BLaER1 (cell line): Measurements from ENCODE around the gene FFAR1.
A peak's percentile ranks its signal among the peaks of the same experiment; 100 is the strongest.

Experiments used
- H3K27ac ChIP-seq: shearing (Covaris generic); formaldehyde crosslinking; 2 replicates; pipeline ENCODE4 v1.8.1; 2022
- H3K27me3 ChIP-seq: shearing (Covaris generic); formaldehyde crosslinking; 2 replicates; pipeline ENCODE4 v1.8.1; 2022
- H3K36me3 ChIP-seq: shearing (Covaris generic); formaldehyde crosslinking; 2 replicates; pipeline ENCODE4 v1.8.1; 2022
- H3K4me1 ChIP-seq: shearing (Covaris generic); formaldehyde crosslinking; 2 replicates; pipeline ENCODE4 v1.8.1; 2022
- H3K4me2 ChIP-seq: shearing (Covaris generic); formaldehyde crosslinking; 2 replicates; pipeline ENCODE4 v1.8.1; 2022
- H3K4me3 ChIP-seq: shearing (Covaris generic); formaldehyde crosslinking; 2 replicates; pipeline ENCODE4 v1.8.1; 2022
- H3K9ac ChIP-seq: shearing (Covaris generic); formaldehyde crosslinking; 2 replicates; pipeline ENCODE4 v1.8.1; 2022
- H3K9me3 ChIP-seq: shearing (Covaris generic); formaldehyde crosslinking; 2 replicates; pipeline ENCODE4 v1.8.1; 2022
- H4K20me1 ChIP-seq: shearing (Covaris generic); formaldehyde crosslinking; 2 replicates; pipeline ENCODE4 v1.8.1; 2022
- Cebpa-rat ChIP-seq: shearing (Covaris generic); IDR thresholded peaks from 2 replicates; pipeline ENCODE4 v1.8.1; 2022

Gene FFAR1

GRCh38 chr19:35380450-35381124 lies 32.9 kb downstream of the FFAR1 start:
- H3K4me1 ChIP-seq, result peaks cover 20% of the 10 kb centered on the region
- no peaks in the 10 kb centered on the region for H4K20me1 ChIP-seq
- H3K36me3 ChIP-seq, result no peaks in the 10 kb centered on the region
- H3K27me3 ChIP-seq, result no peaks in the 10 kb centered on the region
- no peak overlapping the region for H3K27ac ChIP-seq
- TF ChIP-seq Cebpa-rat, result no peak
- H3K9ac ChIP-seq, result no peak overlapping the region
- H3K4me3 ChIP-seq, result no peak overlapping the region
- peaks cover 36% of the 10 kb centered on the region for H3K9me3 ChIP-seq
- no peak overlapping the region for H3K4me2 ChIP-seq

- peaks cover 43% of the 10 kb centered on the region for H3K9me3 ChIP-seq
- no peaks in the 10 kb centered on the region for H3K27me3 ChIP-seq
- no peak overlapping the region for H3K4me3 ChIP-seq
- H4K20me1 ChIP-seq, result no peaks in the 10 kb centered on the region
- H3K4me2 ChIP-seq, result no peak overlapping the region
- no peak overlapping the region for H3K27ac ChIP-seq
- H3K36me3 ChIP-seq, result no peaks in the 10 kb centered on the region
- no peak overlapping the region for H3K9ac ChIP-seq
- H3K4me1 ChIP-seq, result peaks cover 16% of the 10 kb centered on the region
- no peak for TF ChIP-seq Cebpa-rat
These were observed 33.6 kb downstream of the FFAR1 start for GRCh38 chr19:35381318-35381717.

- Histone ChIP-seq H3K4me1 (peaks cover 10% of the 10 kb centered on the region), H3K4me2 (no peak overlapping the region), H3K27me3 (no peaks in the 10 kb centered on the region), H3K4me3 (no peak overlapping the region), H3K9ac (no peak overlapping the region), H3K9me3 (peaks cover 49% of the 10 kb centered on the region), H3K27ac (no peak overlapping the region), H3K36me3 (no peaks in the 10 kb centered on the region), H4K20me1 (no peaks in the 10 kb centered on the region)
- no peak for TF ChIP-seq Cebpa-rat
These were observed 34.2 kb downstream of the FFAR1 start for GRCh38 chr19:35381926-35382325.

GRCh38 chr19:35383536-35383935 lies 35.8 kb downstream of the FFAR1 start:
- Histone ChIP-seq H3K9me3 (peaks cover 59% of the 10 kb centered on the region), H4K20me1 (no peaks in the 10 kb centered on the region)
- no peak for TF ChIP-seq Cebpa-rat

GRCh38 chr19:35388277-35389054 lies 40.8 kb downstream of the FFAR1 start:
- no peaks in the 10 kb centered on the region for H3K36me3 ChIP-seq
- no peak overlapping the region for H3K27ac ChIP-seq
- no peak overlapping the region for H3K4me2 ChIP-seq
- peaks cover 61% of the 10 kb centered on the region for H3K9me3 ChIP-seq
- H3K4me1 ChIP-seq, result peaks cover 8% of the 10 kb centered on the region
- no peak overlapping the region for H3K9ac ChIP-seq
- no peaks in the 10 kb centered on the region for H3K27me3 ChIP-seq
- no peak for TF ChIP-seq Cebpa-rat
- no peak overlapping the region for H3K4me3 ChIP-seq
- no peaks in the 10 kb centered on the region for H4K20me1 ChIP-seq

More at GRCh38 chr19:35383536-35383935, 35.8 kb downstream of the FFAR1 start:
- H3K36me3 ChIP-seq, result no peaks in the 10 kb centered on the region
- no peak overlapping the region for H3K4me2 ChIP-seq
- no peak overlapping the region for H3K27ac ChIP-seq
- no peaks in the 10 kb centered on the region for H3K4me1 ChIP-seq
- no peak overlapping the region for H3K4me3 ChIP-seq
- no peak overlapping the region for H3K9ac ChIP-seq
- H3K27me3 ChIP-seq, result no peaks in the 10 kb centered on the region

GRCh38 chr19:35389192-35389861 lies 41.6 kb downstream of the FFAR1 start:
- Histone ChIP-seq H3K9me3 (peaks cover 52% of the 10 kb centered on the region), H4K20me1 (no peaks in the 10 kb centered on the region), H3K27ac (no peak overlapping the region), H3K36me3 (no peaks in the 10 kb centered on the region), H3K4me2 (no peak overlapping the region), H3K27me3 (no peaks in the 10 kb centered on the region), H3K4me1 (peaks cover 12% of the 10 kb centered on the region), H3K4me3 (no peak overlapping the region), H3K9ac (no peak overlapping the region)
- no peak for TF ChIP-seq Cebpa-rat

GRCh38 chr19:35392742-35393715 lies 45.3 kb downstream of the FFAR1 start:
- no peak overlapping the region for H3K27ac ChIP-seq
- no peak overlapping the region for H3K9ac ChIP-seq
- no peak for TF ChIP-seq Cebpa-rat
- H3K4me1 ChIP-seq, result peaks cover 12% of the 10 kb centered on the region
- H4K20me1 ChIP-seq, result no peaks in the 10 kb centered on the region
- no peak overlapping the region for H3K4me3 ChIP-seq
- peak overlapping the region; percentile 49 for H3K4me2 ChIP-seq
- no peaks in the 10 kb centered on the region for H3K27me3 ChIP-seq
- H3K9me3 ChIP-seq, result peaks cover 15% of the 10 kb centered on the region
- H3K36me3 ChIP-seq, result no peaks in the 10 kb centered on the region

GRCh38 chr19:35395382-35396199 lies 47.9 kb downstream of the FFAR1 start:
- H3K27ac ChIP-seq, result no peak overlapping the region
- no peaks in the 10 kb centered on the region for H3K9me3 ChIP-seq
- no peak overlapping the region for H3K4me3 ChIP-seq
- H3K36me3 ChIP-seq, result no peaks in the 10 kb centered on the region
- H4K20me1 ChIP-seq, result no peaks in the 10 kb centered on the region
- no peak for TF ChIP-seq Cebpa-rat
- H3K27me3 ChIP-seq, result no peaks in the 10 kb centered on the region
- no peak overlapping the region for H3K4me2 ChIP-seq
- H3K9ac ChIP-seq, result no peak overlapping the region
- peaks cover 28% of the 10 kb centered on the region for H3K4me1 ChIP-seq
